ENCODE data around the gene TGFB1I1.

The TGFB1I1 gene

GRCh38 chr16:31473264-31473984 is 1.5 kb downstream of the TGFB1I1 start:
- H3K4me2 ChIP-seq: no peak overlapping the region
- H3K36me3 ChIP-seq (ENCODE audit: insufficient read depth): no peaks in the 10 kb centered on the region

GRCh38 chr16:31474173-31474714 is 2.3 kb downstream of the TGFB1I1 start:
- Histone ChIP-seq H3K27ac (no peak overlapping the region), H3K4me3 (IDR thresholded peaks at IDR 0.05; ENCODE audit: insufficient read depth, low read depth, low read length) (no peak overlapping the region), H4K20me1 (ENCODE audit: insufficient read depth) (no peaks in the 10 kb centered on the region), H3K4me2 (no peak overlapping the region), H3K9ac (no peak overlapping the region), H3K27me3 (ENCODE audit: insufficient read depth, low read depth) (no peaks in the 10 kb centered on the region), H3K4me1 (ENCODE audit: low read depth, poor library complexity, severe bottlenecking) (peaks cover 5% of the 10 kb centered on the region), H2AFZ (ENCODE audit: low read depth) (no peak overlapping the region), H3K79me2 (ENCODE audit: insufficient read depth, low read depth) (no peaks in the 10 kb centered on the region), H3K36me3 (ENCODE audit: insufficient read depth) (no peaks in the 10 kb centered on the region)
- TF ChIP-seq CTCF (conservative IDR thresholded peaks at IDR 0.05; ENCODE audit: low read depth, low read length): no peak

More at GRCh38 chr16:31473264-31473984, 1.5 kb downstream of the TGFB1I1 start:
- Histone ChIP-seq H4K20me1 (ENCODE audit: insufficient read depth) (no peaks in the 10 kb centered on the region), H3K4me3 (IDR thresholded peaks at IDR 0.05; ENCODE audit: insufficient read depth, low read depth, low read length) (no peak overlapping the region), H3K27ac (no peak overlapping the region), H3K27me3 (ENCODE audit: insufficient read depth, low read depth) (no peaks in the 10 kb centered on the region), H2AFZ (ENCODE audit: low read depth) (no peak overlapping the region), H3K9ac (no peak overlapping the region), H3K79me2 (ENCODE audit: insufficient read depth, low read depth) (no peaks in the 10 kb centered on the region), H3K4me1 (ENCODE audit: low read depth, poor library complexity, severe bottlenecking) (peaks cover 5% of the 10 kb centered on the region)
- no peak for TF ChIP-seq CTCF (conservative IDR thresholded peaks at IDR 0.05; ENCODE audit: low read depth, low read length)

GRCh38 chr16:31474773-31475738 is 3.1 kb downstream of the TGFB1I1 start:
- Histone ChIP-seq H2AFZ (ENCODE audit: low read depth) (no peak overlapping the region), H3K4me2 (peak overlapping the region; percentile 71; the same call in 1 of the 2 replicates), H3K4me3 (IDR thresholded peaks at IDR 0.05; ENCODE audit: insufficient read depth, low read depth, low read length) (no peak overlapping the region), H4K20me1 (ENCODE audit: insufficient read depth) (no peaks in the 10 kb centered on the region), H3K4me1 (ENCODE audit: low read depth, poor library complexity, severe bottlenecking) (peaks cover 5% of the 10 kb centered on the region), H3K27ac (no peak overlapping the region), H3K36me3 (ENCODE audit: insufficient read depth) (no peaks in the 10 kb centered on the region), H3K79me2 (ENCODE audit: insufficient read depth, low read depth) (no peaks in the 10 kb centered on the region), H3K9ac (no peak overlapping the region), H3K27me3 (ENCODE audit: insufficient read depth, low read depth) (no peaks in the 10 kb centered on the region)
- TF ChIP-seq CTCF (conservative IDR thresholded peaks at IDR 0.05; ENCODE audit: low read depth, low read length): no peak

GRCh38 chr16:31475946-31476302 is 4.0 kb downstream of the TGFB1I1 start:
- Histone ChIP-seq H3K27ac (peak overlapping the region; percentile 44; the same call in 1 of the 2 replicates), H3K4me1 (ENCODE audit: low read depth, poor library complexity, severe bottlenecking) (peaks cover 5% of the 10 kb centered on the region), H3K36me3 (ENCODE audit: insufficient read depth) (no peaks in the 10 kb centered on the region), H3K79me2 (ENCODE audit: insufficient read depth, low read depth) (no peaks in the 10 kb centered on the region), H2AFZ (ENCODE audit: low read depth) (peak overlapping the region; percentile 87), H3K9ac (peak overlapping the region; percentile 52; the same call in 1 of the 2 replicates), H3K4me3 (IDR thresholded peaks at IDR 0.05; ENCODE audit: insufficient read depth, low read depth, low read length) (no peak overlapping the region), H3K27me3 (ENCODE audit: insufficient read depth, low read depth) (no peaks in the 10 kb centered on the region), H4K20me1 (ENCODE audit: insufficient read depth) (no peaks in the 10 kb centered on the region), H3K4me2 (peak overlapping the region; percentile 71)
- TF ChIP-seq CTCF (conservative IDR thresholded peaks at IDR 0.05; ENCODE audit: low read depth, low read length): no peak
